HCT116 (cell line): Measurements from ENCODE around the gene TMEM109. TPM values are rescaled to one million over a fixed set of nuclear protein-coding genes. Genes with fewer than 3 reads are reported as not detected.

Experiments used
- ATAC-seq: fragments of 200-7000 bp; cut with Tn5 transposase; 2 replicates; pipeline ENCODE4 v1.9.1; 2020; ENCODE audit warnings: mild to moderate bottlenecking, moderate library complexity
- BruUV-seq: library from RNA; stranded (reverse); fragments of 400-500 nt; replicated peaks from 2 replicates; lab custom pipeline; 2021; lab: Mats Ljungman, UMichigan
- CTCF ChIA-PET: fragments of 300-600 bp; sonication (Branson Sonifier 250); formaldehyde crosslinking; loops from one replicate; lab custom pipeline; 2021; ENCODE audit warnings: antibody characterized with exemption; lab: Charles Lee
- POLR2A ChIA-PET: fragments of 300-600, 350-600 bp; sonication (Branson Sonifier 250); formaldehyde crosslinking; loops from one replicate; lab custom pipeline; 2021; ENCODE audit warnings: antibody characterized with exemption; lab: Charles Lee
- RAD21 ChIA-PET, 2 experiments: fragments of 300-600 bp; sonication (Branson Sonifier 250); formaldehyde crosslinking; loops; one replicate each; lab custom pipeline; 2023; ENCODE audit warnings: low total read pairs in 2 of 2; ENCODE audit not compliant: uncharacterized antibody in 2 of 2, unreplicated experiment in 2 of 2, low non-redundant PET in 1 of 2; lab: Charles Lee
- DNase-seq: peaks from one replicate; pipeline ENCODE4 v3.0.0-alpha.2; 2010; ENCODE audit warnings: low read depth, low spot score
- H2AFZ ChIP-seq: fragments of 200-600 bp; shearing (Covaris generic), sonication (generic); 2 replicates; pipeline ENCODE4 v1.6.1; 2017; ENCODE audit warnings: low read depth, mixed run types, mixed read lengths, antibody characterized with exemption, low read length; ENCODE audit not compliant: poor library complexity, severe bottlenecking
- H3K27ac ChIP-seq: 2 replicates; pipeline ENCODE4 v1.5.1; 2012; ENCODE audit warnings: low read depth, low read length
- H3K27me3 ChIP-seq: fragments of 200-600 bp; sonication (generic); 2 replicates; pipeline ENCODE4 v1.6.1; 2016; ENCODE audit warnings: mixed run types, low read length, mixed read lengths; ENCODE audit not compliant: insufficient read depth
- H3K36me3 ChIP-seq, 2 experiments: fragments of 200-500 bp in 1 of 2; fragments of 200-600 bp in 1 of 2; sonication (Bioruptor generic) in 1 of 2; sonication (generic) in 1 of 2; 2 replicates each; pipeline versions ENCODE4 v1.5.1 to v1.6.1; 2014 to 2016; ENCODE audit warnings: low read length in 2 of 2, inconsistent platforms in 1 of 2, mixed read lengths in 1 of 2, mixed run types in 1 of 2; ENCODE audit not compliant: insufficient read depth in 2 of 2, control insufficient read depth in 1 of 2
- H3K4me1 ChIP-seq, 2 experiments: fragments of 200-600 bp in 1 of 2; sonication (generic) in 1 of 2; 2 replicates each; pipeline versions ENCODE4 v1.5.1 to v1.6.1; 2012 to 2017; ENCODE audit warnings: low read length in 2 of 2, inconsistent platforms in 1 of 2, mild to moderate bottlenecking in 1 of 2, mixed read lengths in 1 of 2, mixed run types in 1 of 2, moderate library complexity in 1 of 2; ENCODE audit not compliant: insufficient read depth in 2 of 2, control insufficient read depth in 1 of 2
- H3K4me2 ChIP-seq: fragments of 200-600 bp; sonication (generic); 2 replicates; pipeline ENCODE4 v1.6.1; 2017; ENCODE audit warnings: mixed run types, low read length, mixed read lengths
- H3K4me3 ChIP-seq, 2 experiments: fragments of 200-600 bp in 1 of 2; sonication (generic) in 1 of 2; replicated peaks in 1 of 2; 2 replicates each; pipeline ENCODE4 v1.5.1; 2011 to 2016; ENCODE audit warnings: low read length in 2 of 2, control low read depth in 1 of 2, low read depth in 1 of 2, mild to moderate bottlenecking in 1 of 2, mixed read lengths in 1 of 2, mixed run types in 1 of 2
- H3K79me2 ChIP-seq: fragments of 200-600 bp; sonication (generic); 2 replicates; pipeline ENCODE4 v1.6.1; 2017; ENCODE audit warnings: mild to moderate bottlenecking, mixed run types, low read length, moderate library complexity, mixed read lengths; ENCODE audit not compliant: insufficient read depth
- H3K9ac ChIP-seq: fragments of 200-600 bp; sonication (generic); 2 replicates; pipeline ENCODE4 v1.6.1; 2016; ENCODE audit warnings: low read length, mixed read lengths
- H3K9me2 ChIP-seq: fragments of 200-600 bp; sonication (generic), shearing (Covaris generic); 2 replicates; pipeline ENCODE4 v1.6.1; 2017; ENCODE audit warnings: mixed run types, mild to moderate bottlenecking, moderate library complexity; ENCODE audit not compliant: insufficient read depth
- H3K9me3 ChIP-seq, 2 experiments: fragments of 200-500 bp in 1 of 2; fragments of 200-600 bp in 1 of 2; sonication (Bioruptor generic) in 1 of 2; sonication (generic) in 1 of 2; 2 replicates each; pipeline ENCODE4 v1.6.1; 2014 to 2017; ENCODE audit warnings: low read length in 2 of 2, mixed read lengths in 2 of 2, inconsistent platforms in 1 of 2, low read depth in 1 of 2, mild to moderate bottlenecking in 1 of 2, mixed run types in 1 of 2, moderate library complexity in 1 of 2; ENCODE audit not compliant: control insufficient read depth in 1 of 2, insufficient read depth in 1 of 2
- H4K20me1 ChIP-seq: fragments of 200-600 bp; sonication (generic), shearing (Covaris generic); 2 replicates; pipeline ENCODE4 v1.6.1; 2017; ENCODE audit warnings: mixed run types, mild to moderate bottlenecking, moderate library complexity; ENCODE audit not compliant: insufficient read depth
- CBX3 ChIP-seq: IDR thresholded peaks from 2 replicates; pipeline ENCODE4 v1.6.1; 2012; ENCODE audit warnings: low read depth
- EGR1 ChIP-seq: IDR thresholded peaks from 2 replicates; pipeline ENCODE4 v1.6.1; 2012; ENCODE audit warnings: low read depth
- ELF1 ChIP-seq: IDR thresholded peaks from 2 replicates; pipeline ENCODE4 v1.6.1; 2012; ENCODE audit warnings: low read depth, borderline replicate concordance
- EZH2 ChIP-seq: fragments of 200-600 bp; sonication (generic); IDR thresholded peaks from 2 replicates; pipeline ENCODE4 v1.6.1; 2017; ENCODE audit warnings: antibody characterized with exemption, mixed run types
- EZH2phosphoT487 ChIP-seq: fragments of 200-600 bp; IDR thresholded peaks from 2 replicates; pipeline ENCODE4 v1.6.1; 2018; ENCODE audit warnings: antibody characterized with exemption, borderline replicate concordance
- MAX ChIP-seq: IDR thresholded peaks from 2 replicates; pipeline ENCODE4 v1.6.1; 2012
- POLR2A ChIP-seq: IDR thresholded peaks from 2 replicates; pipeline ENCODE4 v1.7.0; 2011; ENCODE audit warnings: borderline replicate concordance; ENCODE audit not compliant: insufficient read depth, insufficient read length; ENCODE audit errors: extremely low read depth
- POLR2AphosphoS5 ChIP-seq: IDR thresholded peaks from 2 replicates; pipeline ENCODE4 v1.6.1; 2011; ENCODE audit warnings: mild to moderate bottlenecking, low read depth, low read length, moderate library complexity
- RAD21 ChIP-seq: IDR thresholded peaks from 2 replicates; pipeline ENCODE4 v1.6.1; 2012; ENCODE audit warnings: low read depth, mild to moderate bottlenecking
- SP1 ChIP-seq: IDR thresholded peaks from 2 replicates; pipeline ENCODE4 v1.6.1; 2012; ENCODE audit warnings: low read depth
- TCF7L2 ChIP-seq: IDR thresholded peaks from 2 replicates; pipeline ENCODE4 v1.7.0; 2011; ENCODE audit warnings: borderline replicate concordance, inconsistent platforms; ENCODE audit not compliant: insufficient read depth, insufficient read length; ENCODE audit errors: extremely low read depth
- ZNF274 ChIP-seq: fragments of 200-500 bp; sonication (Bioruptor generic); IDR thresholded peaks from 2 replicates; pipeline ENCODE4 v1.6.1; 2014; ENCODE audit warnings: mild to moderate bottlenecking, low read depth, low read length, inconsistent platforms
- intact Hi-C: fragments of 100-400 bp; cut with micrococcal nuclease; formaldehyde crosslinking; loops from 2 replicates; pipeline ENCODE4 v1.10.0; 2022
- total RNA-seq: library from RNA; stranded (reverse); gene quantifications from one replicate; pipeline ENCODE4 v1.2.1, GENCODE V29; 2021; ENCODE audit not compliant: unreplicated experiment
- TF ChIP-seq, protein P1 (sequence below): IDR thresholded peaks from 2 replicates; pipeline ENCODE4 v1.6.1; 2012; ENCODE audit warnings: low read depth
- TF ChIP-seq, protein P2 (sequence below), 3 experiments: fragments of 200-600 bp in 1 of 3; sonication (generic) in 1 of 3; IDR thresholded peaks in 2 of 3; conservative IDR thresholded peaks in 1 of 3; 2 replicates each; pipeline ENCODE4 v1.5.1; 2012 to 2017; ENCODE audit warnings: low read depth in 2 of 3, low read length in 2 of 3, antibody characterized with exemption in 1 of 3, borderline replicate concordance in 1 of 3, control low read depth in 1 of 3, mild to moderate bottlenecking in 1 of 3, mixed read lengths in 1 of 3, mixed run types in 1 of 3, moderate library complexity in 1 of 3; ENCODE audit not compliant: insufficient read depth in 1 of 3
- TF ChIP-seq, protein P3 (sequence below): IDR thresholded peaks from 2 replicates; pipeline ENCODE4 v1.6.1; 2012

TMEM109 gene
- total RNA-seq, 1 experiment from 2014 or later = 44.4 TPM

GRCh38 chr11:60916669-60917206, 2.8 kb downstream of the TMEM109 start:
- CTCF ChIA-PET = interaction anchor here (2.1 kb wide), 1 partner anchor 17 kb away, joined by 13 read pairs; no protein-coding TSS in a partner anchor
- no peak overlapping the region for H3K4me3 ChIP-seq
- H3K4me1 ChIP-seq = peaks cover 26 to 66% of the 10 kb centered on the region in 2 experiments
- peaks cover 9 to 15% of the 10 kb centered on the region in 2 experiments; a peak in 2 of 4 replicates for H3K36me3 ChIP-seq
- TF ChIP-seq, protein P1, sequence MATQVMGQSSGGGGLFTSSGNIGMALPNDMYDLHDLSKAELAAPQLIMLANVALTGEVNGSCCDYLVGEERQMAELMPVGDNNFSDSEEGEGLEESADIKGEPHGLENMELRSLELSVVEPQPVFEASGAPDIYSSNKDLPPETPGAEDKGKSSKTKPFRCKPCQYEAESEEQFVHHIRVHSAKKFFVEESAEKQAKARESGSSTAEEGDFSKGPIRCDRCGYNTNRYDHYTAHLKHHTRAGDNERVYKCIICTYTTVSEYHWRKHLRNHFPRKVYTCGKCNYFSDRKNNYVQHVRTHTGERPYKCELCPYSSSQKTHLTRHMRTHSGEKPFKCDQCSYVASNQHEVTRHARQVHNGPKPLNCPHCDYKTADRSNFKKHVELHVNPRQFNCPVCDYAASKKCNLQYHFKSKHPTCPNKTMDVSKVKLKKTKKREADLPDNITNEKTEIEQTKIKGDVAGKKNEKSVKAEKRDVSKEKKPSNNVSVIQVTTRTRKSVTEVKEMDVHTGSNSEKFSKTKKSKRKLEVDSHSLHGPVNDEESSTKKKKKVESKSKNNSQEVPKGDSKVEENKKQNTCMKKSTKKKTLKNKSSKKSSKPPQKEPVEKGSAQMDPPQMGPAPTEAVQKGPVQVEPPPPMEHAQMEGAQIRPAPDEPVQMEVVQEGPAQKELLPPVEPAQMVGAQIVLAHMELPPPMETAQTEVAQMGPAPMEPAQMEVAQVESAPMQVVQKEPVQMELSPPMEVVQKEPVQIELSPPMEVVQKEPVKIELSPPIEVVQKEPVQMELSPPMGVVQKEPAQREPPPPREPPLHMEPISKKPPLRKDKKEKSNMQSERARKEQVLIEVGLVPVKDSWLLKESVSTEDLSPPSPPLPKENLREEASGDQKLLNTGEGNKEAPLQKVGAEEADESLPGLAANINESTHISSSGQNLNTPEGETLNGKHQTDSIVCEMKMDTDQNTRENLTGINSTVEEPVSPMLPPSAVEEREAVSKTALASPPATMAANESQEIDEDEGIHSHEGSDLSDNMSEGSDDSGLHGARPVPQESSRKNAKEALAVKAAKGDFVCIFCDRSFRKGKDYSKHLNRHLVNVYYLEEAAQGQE = no peak
- TF ChIP-seq RAD21 (no peak), MAX (no peak), EGR1 (no peak), ZNF274 (no peak), CBX3 (no peak), TCF7L2 (no peak), ELF1 (no peak), POLR2AphosphoS5 (no peak), SP1 (no peak), POLR2A (no peak), EZH2 (no peak), EZH2phosphoT487 (no peak)
- TF ChIP-seq, protein P2, sequence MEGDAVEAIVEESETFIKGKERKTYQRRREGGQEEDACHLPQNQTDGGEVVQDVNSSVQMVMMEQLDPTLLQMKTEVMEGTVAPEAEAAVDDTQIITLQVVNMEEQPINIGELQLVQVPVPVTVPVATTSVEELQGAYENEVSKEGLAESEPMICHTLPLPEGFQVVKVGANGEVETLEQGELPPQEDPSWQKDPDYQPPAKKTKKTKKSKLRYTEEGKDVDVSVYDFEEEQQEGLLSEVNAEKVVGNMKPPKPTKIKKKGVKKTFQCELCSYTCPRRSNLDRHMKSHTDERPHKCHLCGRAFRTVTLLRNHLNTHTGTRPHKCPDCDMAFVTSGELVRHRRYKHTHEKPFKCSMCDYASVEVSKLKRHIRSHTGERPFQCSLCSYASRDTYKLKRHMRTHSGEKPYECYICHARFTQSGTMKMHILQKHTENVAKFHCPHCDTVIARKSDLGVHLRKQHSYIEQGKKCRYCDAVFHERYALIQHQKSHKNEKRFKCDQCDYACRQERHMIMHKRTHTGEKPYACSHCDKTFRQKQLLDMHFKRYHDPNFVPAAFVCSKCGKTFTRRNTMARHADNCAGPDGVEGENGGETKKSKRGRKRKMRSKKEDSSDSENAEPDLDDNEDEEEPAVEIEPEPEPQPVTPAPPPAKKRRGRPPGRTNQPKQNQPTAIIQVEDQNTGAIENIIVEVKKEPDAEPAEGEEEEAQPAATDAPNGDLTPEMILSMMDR (IDR thresholded peaks at IDR 0.05 in 2 of 3, conservative IDR thresholded peaks at IDR 0.05 in 1 of 3; ENCODE audit: borderline replicate concordance in 1 of 3, insufficient read depth in 1 of 3, low read depth in 2 of 3, low read length in 2 of 3) = no peak
- TF ChIP-seq, protein P3, sequence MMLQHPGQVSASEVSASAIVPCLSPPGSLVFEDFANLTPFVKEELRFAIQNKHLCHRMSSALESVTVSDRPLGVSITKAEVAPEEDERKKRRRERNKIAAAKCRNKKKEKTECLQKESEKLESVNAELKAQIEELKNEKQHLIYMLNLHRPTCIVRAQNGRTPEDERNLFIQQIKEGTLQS = no peak
- H2AFZ ChIP-seq = no peak overlapping the region
- H3K4me2 ChIP-seq = no peak overlapping the region
- no peaks in the 10 kb centered on the region for H3K9me3 ChIP-seq
- no peaks in the 10 kb centered on the region; the same call in 1 of the 2 replicates for H4K20me1 ChIP-seq
- POLR2A ChIA-PET = no interaction called here
- intact Hi-C loops = loop anchor here (10.0 kb wide), 1 partner anchor 268 kb away; no protein-coding TSS in a partner anchor
- DNase-seq = no peak
- ATAC-seq = no peak
- peaks cover 57% of the 10 kb centered on the region for H3K79me2 ChIP-seq
- no peak overlapping the region for H3K9ac ChIP-seq
- RAD21 ChIA-PET = no interaction called here
- H3K27me3 ChIP-seq = no peaks in the 10 kb centered on the region
- H3K9me2 ChIP-seq = no peaks in the 10 kb centered on the region
- no TSS peak for BruUV-seq
- no peak overlapping the region for H3K27ac ChIP-seq
